HG02798 (cell line): ENCODE data around the gene ABCA1.
A peak's percentile ranks its signal among the peaks of the same experiment; 100 is the strongest.
"Not testable (repeated sequence)": the region's sequence is repeated elsewhere in the genome, so short reads cannot be mapped to it uniquely, and the experiment has no call there.

Experiments
- ATAC-seq: cut with Tn5 transposase; IDR thresholded peaks from one replicate; pipeline ENCODE4 v1.9.1; 2021; ENCODE audit warnings: mild to moderate bottlenecking; ENCODE audit not compliant: unreplicated experiment, poor library complexity

Gene ABCA1

DNA sequence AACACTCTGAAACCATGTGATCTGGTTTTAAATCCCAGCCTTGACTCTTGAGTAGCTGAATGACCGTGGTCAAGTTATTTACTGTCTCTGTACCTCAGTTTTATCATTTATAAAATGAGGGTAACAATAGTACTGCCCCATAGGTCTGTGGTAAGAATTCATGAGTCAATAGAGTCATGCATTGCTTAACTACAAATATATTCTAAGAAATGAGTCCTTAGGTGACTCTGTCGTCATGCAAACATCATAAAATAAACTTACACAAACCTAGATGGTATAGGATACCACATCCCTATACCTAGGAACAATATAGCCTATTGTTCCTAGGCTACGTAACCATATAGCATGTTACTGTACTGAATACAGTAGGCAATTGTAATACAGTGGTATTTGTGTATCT lies 20.3 kb upstream of the ABCA1 start:
- no peak for ATAC-seq

DNA sequence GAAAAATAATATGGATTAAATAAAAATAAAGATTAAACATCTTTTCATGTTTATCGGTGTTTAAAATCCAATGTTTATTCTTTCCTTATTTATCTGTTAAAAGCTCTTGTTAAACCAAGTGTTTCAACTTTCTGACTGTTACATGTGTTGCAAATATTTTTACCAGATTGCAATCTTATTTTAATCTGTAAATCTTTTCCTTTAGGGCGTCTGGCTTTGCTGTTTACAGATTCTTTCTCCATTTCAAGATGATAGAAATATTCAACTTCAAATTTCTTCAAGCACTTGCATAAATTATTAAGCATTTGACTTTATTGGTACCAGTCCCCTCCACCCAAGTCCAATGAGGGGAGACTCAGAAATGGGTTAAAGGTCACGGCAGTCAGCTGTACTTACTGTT lies 16.9 kb upstream of the ABCA1 start:
- ATAC-seq = no peak

- ATAC-seq = no peak
Observed at GRCh38 chr9:104944356-104944755, 16.4 kb upstream of the ABCA1 start.

DNA sequence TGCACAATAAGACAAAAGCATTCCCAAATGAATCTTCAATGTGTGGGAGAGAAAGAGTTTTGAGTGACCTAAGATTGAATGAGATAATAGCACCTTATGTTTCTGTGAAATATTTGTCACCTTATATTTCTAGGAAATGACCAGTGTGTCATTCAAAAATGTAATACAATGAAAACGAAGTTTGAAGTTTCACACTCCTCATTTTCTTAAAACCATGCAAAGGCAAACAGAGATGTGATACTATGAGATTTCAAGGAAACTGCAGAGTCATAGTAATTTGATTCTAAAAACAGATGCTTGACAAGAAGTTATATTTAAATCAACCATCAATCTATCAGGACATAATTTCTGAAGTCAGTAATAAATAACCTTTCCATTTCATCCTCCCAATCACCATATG lies 13.6 kb upstream of the ABCA1 start:
- no peak for ATAC-seq

GRCh38 chr9:104936291-104936690 lies 8.3 kb upstream of the ABCA1 start:
- ATAC-seq = no peak

DNA sequence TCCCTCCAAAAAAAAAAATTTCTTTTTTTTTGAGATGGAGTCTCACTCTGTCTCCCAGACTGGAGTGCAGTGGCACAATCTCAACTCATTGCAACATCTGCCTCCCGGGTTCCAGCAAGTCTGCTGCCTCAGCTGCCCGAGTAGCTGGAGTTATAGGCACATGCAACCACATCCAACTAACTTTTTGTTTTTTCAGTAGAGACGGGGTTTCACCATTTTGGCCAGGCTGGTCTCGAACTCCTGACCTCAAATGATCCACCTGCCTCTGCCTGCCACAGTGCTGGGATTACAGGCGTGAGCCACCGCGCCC lies 7.5 kb upstream of the ABCA1 start:
- not testable (repeated sequence) for ATAC-seq

DNA sequence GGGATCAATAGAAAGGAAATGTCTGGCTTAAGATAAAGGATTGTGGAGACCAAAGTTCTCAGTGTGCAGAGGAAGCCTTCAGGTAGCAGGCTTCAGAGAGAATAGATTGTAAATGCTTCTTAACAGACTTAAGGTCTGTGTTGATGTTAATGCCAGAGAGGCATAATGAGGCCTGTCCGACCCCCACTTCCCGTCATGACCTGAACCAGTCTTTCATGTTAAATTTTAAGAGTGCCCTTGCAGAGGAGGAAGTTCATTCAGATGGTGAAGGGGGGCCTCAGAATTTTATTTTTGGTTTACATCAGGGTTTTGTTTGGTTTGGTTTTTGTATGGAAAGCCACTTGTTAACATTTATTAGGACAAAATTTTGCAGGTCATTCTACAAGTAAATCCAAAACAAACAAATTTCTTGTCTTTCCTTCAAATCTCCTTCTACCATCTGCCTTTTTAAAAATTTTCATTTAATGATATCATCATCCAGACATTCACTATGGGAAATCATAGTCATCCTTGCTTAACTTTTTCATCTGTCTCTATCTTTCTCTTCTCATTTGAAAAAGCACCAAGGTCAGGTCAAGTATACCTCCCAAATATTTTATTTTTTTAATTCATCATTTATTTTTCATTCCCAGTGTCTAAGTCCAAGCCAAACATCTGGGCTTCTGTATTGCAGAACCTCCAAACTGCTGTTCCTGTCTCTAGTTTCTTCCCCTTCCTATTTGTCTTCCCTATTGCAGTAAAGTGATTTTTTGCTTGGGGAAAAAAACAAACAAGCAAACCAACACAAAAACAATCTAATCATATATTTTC lies 6.9 kb upstream of the ABCA1 start:
- no peak for ATAC-seq

GRCh38 chr9:104933091-104933490 lies 5.1 kb upstream of the ABCA1 start:
- not testable (repeated sequence) for ATAC-seq

GRCh38 chr9:104931256-104931655 lies 3.3 kb upstream of the ABCA1 start:
- no peak for ATAC-seq

DNA sequence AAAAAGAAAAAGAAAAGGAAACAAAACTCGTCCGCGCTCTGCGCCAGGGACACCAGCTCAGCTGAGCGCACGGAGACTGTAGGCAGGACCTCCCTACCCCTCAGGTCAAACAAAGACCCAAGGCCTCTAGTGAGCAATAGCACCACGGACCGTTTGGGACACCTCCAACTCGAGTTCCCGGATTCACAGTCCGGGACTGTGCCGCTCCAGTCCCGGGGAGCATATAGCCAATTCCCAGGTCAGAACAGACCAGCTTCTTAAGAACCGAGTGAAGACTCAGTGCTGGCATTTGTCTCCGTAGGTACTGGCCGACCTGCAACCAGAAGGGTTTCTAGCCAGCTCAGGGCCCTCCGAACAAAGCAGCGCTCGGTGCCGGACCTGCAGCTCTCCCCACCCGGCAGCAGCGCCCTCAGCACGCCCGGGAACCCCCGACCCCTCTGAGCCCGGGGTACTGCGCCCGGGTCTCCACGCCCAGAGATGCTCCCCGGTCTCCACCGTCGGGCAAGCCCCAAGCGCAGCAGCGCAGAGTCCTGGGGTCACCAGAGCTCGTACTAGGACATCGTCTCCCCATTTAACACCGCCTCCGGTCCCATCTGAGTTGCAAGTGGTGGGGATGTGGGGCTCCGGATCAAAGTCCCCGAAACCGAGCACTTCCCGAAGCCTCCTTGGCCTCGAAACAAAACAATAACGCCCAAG lies 591 bp downstream of the ABCA1 start:
- ATAC-seq = peak; percentile 27

DNA sequence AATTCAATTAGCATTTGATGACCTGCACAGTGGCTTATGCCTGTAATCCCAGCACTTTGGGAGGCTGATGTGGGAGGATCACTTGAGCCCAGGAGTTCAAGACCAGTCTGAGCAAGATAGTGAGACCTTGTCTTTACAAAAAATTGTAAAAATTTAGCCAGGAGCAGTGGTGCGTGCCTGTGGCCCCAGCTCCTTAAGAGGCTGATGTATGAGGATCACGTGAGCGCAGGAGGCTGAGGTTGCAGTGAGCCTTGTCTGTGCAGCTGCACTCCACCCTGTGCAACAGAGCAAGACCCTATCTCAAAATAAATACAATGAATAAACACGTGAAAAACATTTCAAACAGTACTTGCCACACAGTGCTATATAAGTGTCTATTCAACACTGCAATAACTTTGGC lies 4.2 kb downstream of the ABCA1 start:
- peak; percentile 42 for ATAC-seq

DNA sequence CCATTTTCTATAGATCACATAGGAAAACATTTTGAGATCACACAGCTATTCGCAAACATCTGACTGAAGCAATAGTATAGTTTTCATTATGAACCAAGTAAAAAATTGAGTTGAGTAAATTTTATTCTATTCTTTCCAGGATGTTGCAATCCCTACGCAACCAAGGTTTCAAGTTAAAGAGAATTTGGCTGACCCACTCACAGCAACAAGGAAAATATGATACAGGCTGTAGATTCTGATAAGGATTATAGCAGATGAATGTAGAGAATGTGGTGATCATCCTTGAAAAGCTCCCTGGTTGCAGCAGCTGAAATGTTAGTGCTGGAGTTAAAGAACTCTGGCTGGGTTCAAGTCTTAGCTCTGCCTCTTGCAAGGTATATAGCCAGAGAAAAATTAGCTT lies 4.7 kb downstream of the ABCA1 start:
- no peak for ATAC-seq

- not testable (repeated sequence) for ATAC-seq
Observed at GRCh38 chr9:104922748-104923147, 5.2 kb downstream of the ABCA1 start.

DNA sequence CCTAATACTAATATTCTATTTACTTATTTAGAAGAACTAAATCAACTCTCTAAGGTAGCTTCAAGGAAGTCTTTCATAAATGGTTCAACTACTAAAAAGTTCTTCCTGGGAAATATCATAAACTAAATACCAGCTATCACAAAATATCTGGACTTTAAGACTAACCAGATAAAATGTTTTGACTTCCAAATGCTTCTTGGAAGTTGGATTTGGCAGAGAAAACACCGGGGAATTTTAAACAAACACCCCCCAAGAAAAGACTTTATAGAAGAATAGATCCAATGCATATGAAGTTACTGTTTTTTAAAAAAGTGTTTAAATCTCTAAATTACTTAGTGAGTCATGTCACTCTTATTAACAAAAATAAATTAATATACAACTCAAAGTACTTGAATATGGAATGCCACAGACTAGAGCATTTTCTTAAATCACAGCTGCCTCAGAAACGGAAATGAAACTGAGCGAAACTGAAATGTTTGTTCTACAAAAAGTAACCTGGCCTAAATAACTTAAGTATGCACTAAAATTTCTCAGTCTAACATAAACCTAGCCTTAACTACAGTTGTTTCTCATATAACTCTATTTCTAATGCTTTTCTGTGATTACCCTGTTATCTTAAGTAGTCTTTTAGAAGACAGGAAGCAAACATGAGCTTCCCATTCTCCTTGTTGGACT lies 6.8 kb downstream of the ABCA1 start:
- peak; percentile 56 for ATAC-seq

DNA sequence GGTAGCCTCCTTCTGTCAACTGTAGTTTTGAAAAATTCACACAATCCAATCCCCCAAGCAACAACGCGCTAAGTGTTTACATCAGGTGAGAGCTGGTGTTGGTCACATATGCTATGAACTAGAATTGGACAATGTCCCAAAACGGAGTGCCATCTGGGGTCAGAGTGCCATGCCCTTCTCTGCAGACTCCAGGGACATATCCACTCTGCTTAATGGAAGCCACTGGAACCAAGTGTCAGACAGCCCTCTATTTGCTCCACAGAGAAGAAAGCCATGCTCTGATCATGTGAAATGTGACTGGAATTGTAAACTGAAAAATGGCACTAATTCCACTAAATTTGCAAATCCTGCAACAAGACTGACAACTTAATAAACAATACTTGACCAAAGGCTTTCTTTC lies 12.2 kb downstream of the ABCA1 start:
- ATAC-seq = no peak

DNA sequence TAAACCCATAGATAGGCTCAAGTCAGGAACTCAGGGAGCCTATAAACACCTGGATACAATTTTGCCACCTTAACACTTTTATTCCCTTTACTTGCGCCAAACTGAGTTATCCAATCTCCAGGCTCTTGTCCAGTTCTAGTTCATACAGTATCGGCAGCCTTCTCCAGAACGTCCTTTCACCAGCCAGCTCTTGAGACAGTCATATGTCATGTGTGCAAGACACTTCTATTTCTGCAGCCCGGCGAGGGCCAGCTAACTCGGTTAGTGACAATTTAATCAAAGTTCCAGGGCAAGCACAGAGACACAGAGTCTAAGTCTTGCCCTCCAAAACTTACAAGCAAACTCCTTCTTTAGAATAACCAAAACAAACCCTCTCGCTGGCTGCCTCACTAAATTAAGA lies 12.9 kb downstream of the ABCA1 start:
- ATAC-seq = no peak

DNA sequence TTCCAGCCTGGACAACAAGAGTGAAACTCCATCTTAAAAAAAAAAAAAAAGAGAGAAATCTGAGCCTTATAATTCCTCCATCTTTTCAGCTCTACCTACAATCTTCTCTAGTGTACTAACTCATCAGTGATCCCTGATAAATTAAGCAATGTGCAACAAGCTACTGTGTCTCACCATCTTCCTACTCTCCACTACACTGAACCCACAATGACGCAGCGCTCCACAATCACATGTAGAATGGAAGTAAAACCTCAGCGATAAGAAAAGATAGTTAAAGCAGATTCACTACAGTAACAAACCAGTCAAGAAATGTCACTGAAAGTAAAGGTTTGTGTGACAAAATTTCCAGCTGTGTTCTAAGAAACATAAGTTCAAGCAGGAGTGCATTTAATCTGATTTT lies 13.5 kb downstream of the ABCA1 start:
- ATAC-seq = no peak

DNA sequence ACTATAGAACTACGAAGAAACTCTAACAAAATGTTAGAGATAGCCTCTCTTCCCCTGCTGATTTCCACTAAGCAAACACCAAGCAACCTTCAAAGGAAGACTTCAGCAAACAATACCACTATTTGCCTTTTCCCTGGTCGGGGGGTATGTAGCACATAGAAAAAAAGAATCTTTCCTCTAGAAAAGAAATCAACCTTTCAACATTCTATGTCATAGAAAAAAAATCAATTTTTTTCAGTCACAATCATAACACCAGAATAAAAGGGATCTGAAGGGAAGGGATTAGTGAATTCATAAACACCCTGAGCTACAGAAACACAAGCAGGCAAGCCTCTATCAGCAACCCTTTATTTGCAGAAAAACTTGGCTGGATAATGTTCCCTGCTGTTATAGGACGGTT lies 15.3 kb downstream of the ABCA1 start:
- no peak for ATAC-seq

- no peak for ATAC-seq
Observed at GRCh38 chr9:104911032-104911607, 16.8 kb downstream of the ABCA1 start.

GRCh38 chr9:104907278-104907951 lies 20.5 kb downstream of the ABCA1 start:
- ATAC-seq = no peak
